HUES64 (cell line): ENCODE measurements around the gene MMP8.

ENCODE experiments used
- H3K27ac ChIP-seq: 2 replicates; pipeline ENCODE4 v1.7.0; 2013; ENCODE audit warnings: low read depth, low read length, inconsistent platforms
- H3K27me3 ChIP-seq: 2 replicates; pipeline ENCODE4 v1.6.1; 2013; ENCODE audit warnings: mild to moderate bottlenecking, low read length; ENCODE audit not compliant: insufficient read depth
- H3K36me3 ChIP-seq: 2 replicates; pipeline ENCODE4 v1.6.1; 2013; ENCODE audit warnings: mild to moderate bottlenecking, low read length; ENCODE audit not compliant: insufficient read depth
- H3K4me1 ChIP-seq: 2 replicates; pipeline ENCODE4 v1.6.1; 2013; ENCODE audit warnings: mild to moderate bottlenecking, low read length, moderate library complexity; ENCODE audit not compliant: insufficient read depth
- H3K4me3 ChIP-seq: 2 replicates; pipeline ENCODE4 v1.5.1; 2013; ENCODE audit warnings: mild to moderate bottlenecking, low read length, moderate library complexity
- H3K9ac ChIP-seq: 2 replicates; pipeline ENCODE4 v1.6.1; 2013; ENCODE audit warnings: mild to moderate bottlenecking, low read depth, low read length
- H3K9me3 ChIP-seq: 2 replicates; pipeline ENCODE4 v1.6.1; 2013; ENCODE audit warnings: low read depth, low read length; ENCODE audit not compliant: insufficient read depth
- WGBS: fragments of 150-250, 120-280 bp; methylation state at CpG from one replicate; pipeline ENCODE4 v1.1.7; 2013; ENCODE audit warnings: missing lambda C conversion rate; 5-methylcytosine and 5-hydroxymethylcytosine counted together

MMP8 gene

DNA sequence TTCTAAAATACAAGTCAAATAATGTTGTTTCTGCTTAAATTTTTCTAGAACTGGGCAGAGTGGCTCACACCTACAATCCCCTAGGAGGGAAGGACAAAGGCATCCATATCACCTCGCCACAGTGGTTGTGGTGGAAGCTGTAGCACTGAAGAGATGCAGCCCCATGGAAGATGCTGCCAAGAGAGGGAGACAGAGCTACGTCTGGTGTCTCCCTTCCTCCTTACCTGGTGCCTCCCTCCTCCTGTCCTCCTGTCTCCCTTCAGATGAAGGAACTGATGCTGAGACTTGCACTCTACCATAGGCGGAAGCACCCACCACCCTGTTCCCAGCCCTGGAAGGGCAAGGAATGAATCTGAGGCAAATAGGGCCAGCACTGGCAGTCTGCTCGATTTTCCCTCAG, 41.5 kb downstream of the MMP8 start:
- H3K36me3 ChIP-seq, result no peaks in the 10 kb centered on the region
- no peak overlapping the region for H3K9ac ChIP-seq
- H3K4me1 ChIP-seq, result peaks cover 17% of the 10 kb centered on the region
- no peak overlapping the region for H3K4me3 ChIP-seq
- no peak overlapping the region for H3K27ac ChIP-seq
- no peaks in the 10 kb centered on the region for H3K27me3 ChIP-seq
- no peaks in the 10 kb centered on the region for H3K9me3 ChIP-seq
- 85% methylated on average over 3 of the region's 4 CpGs for WGBS

DNA sequence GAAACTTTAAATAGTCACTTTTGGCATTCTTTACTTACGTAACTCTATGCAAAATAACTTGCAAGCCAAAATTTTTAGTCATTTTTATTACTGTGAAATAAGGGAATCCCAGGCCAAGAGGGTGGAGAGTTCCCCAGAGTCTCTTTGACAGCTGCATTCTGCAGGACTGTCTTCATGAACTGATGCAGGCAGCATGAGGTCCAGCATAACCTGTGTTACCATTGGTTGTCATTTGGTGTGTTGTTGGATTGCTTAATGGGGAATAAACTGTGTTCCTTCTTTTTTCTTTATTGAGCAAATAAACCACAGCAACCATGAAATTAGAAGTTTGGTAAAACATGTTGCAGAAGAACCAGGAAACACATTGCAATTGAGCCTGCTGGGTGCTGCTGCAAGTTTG, 43.8 kb downstream of the MMP8 start:
- Histone ChIP-seq H3K9me3 (no peaks in the 10 kb centered on the region), H3K4me1 (peaks cover 16% of the 10 kb centered on the region), H3K36me3 (no peaks in the 10 kb centered on the region), H3K27ac (no peak overlapping the region), H3K9ac (no peak overlapping the region), H3K4me3 (no peak overlapping the region), H3K27me3 (no peaks in the 10 kb centered on the region)
- WGBS, result 82% methylated on average over 1 of the region's 1 CpG

DNA sequence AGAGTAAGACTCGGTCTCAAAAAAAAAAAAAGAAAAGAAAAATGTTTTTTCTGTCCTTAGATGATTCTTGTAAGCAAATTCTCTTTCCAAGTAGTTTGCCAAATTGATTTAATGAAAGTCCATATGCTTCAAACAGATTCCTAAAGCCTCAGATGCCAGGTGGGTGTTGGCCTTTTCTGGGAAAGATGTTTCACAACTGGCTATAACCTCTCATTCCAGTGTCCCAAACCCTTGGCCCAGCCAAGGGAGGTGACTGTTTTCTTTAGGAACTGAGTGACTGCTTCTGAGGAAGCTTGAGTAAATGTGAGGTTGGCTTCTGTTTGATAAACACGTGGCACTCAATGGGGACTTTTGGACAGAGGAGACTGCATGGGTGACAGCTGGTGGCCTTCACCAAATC, 46.7 kb downstream of the MMP8 start:
- WGBS, result 87% methylated on average over 2 of the region's 2 CpGs

DNA sequence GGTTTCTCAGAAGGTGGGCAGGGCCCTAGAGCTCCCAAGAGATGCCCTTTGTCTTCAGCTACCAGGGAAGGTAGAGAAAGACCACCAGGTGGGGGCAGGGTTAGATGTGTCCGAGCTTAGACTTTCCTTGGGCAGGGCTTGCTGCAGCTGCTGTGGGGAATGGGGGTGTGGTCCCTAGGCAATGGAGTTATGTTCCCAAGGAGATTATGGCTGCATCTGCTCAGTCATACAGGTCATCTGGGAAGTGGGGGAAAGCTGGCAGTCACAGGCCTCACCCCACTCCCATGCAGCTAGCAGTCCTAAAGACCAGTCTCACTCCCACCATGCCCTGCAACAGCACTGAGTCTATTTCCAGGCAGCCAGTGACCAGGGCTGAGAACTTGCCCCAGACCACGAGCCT, 48.7 kb downstream of the MMP8 start:
- no peaks in the 10 kb centered on the region for H3K9me3 ChIP-seq
- WGBS, result 89% methylated on average over 2 of the region's 2 CpGs

More for the DNA sequence above, 46.7 kb downstream of the MMP8 start:
- Histone ChIP-seq H3K4me3 (no peak overlapping the region), H3K4me1 (peaks cover 8% of the 10 kb centered on the region; the same call in 1 of the 2 replicates), H3K9me3 (no peaks in the 10 kb centered on the region), H3K9ac (no peak overlapping the region), H3K27ac (no peak overlapping the region), H3K36me3 (no peaks in the 10 kb centered on the region), H3K27me3 (no peaks in the 10 kb centered on the region)

DNA sequence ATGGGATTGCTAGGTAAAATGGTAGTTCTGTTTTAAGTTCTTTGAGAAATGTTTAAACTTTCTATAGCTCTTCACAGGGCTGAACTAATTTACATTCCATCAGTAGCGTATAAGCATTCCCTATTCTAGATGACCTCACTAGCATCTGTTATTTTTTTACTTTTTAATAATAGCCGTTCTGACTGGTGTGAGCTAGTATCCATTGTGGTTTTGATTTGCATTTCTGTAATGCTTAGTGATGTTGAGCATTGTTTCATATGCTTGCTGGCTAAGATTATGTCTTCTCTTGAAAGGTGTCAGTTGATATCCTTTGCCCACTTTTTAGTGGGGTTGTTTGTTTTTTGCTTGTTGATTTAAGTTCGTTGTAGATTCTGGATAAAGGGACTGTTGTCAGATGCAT, 55.1 kb downstream of the MMP8 start:
- 0 out of 2 replicates have a peak, but pooled peaks cover 2% of the 10 kb centered on the region for H3K4me1 ChIP-seq
- no peak overlapping the region for H3K9ac ChIP-seq
- WGBS, result 93% methylated on average over 3 of the region's 3 CpGs
- no peak overlapping the region for H3K27ac ChIP-seq
- no peaks in the 10 kb centered on the region for H3K9me3 ChIP-seq
- no peaks in the 10 kb centered on the region for H3K36me3 ChIP-seq
- no peak overlapping the region for H3K4me3 ChIP-seq
- no peaks in the 10 kb centered on the region for H3K27me3 ChIP-seq

More for the DNA sequence above, 48.7 kb downstream of the MMP8 start:
- no peaks in the 10 kb centered on the region for H3K27me3 ChIP-seq
- no peak overlapping the region for H3K27ac ChIP-seq
- H3K36me3 ChIP-seq, result no peaks in the 10 kb centered on the region
- H3K9ac ChIP-seq, result no peak overlapping the region
- H3K4me1 ChIP-seq, result peaks cover 8% of the 10 kb centered on the region; the same call in 1 of the 2 replicates
- no peak overlapping the region for H3K4me3 ChIP-seq

DNA sequence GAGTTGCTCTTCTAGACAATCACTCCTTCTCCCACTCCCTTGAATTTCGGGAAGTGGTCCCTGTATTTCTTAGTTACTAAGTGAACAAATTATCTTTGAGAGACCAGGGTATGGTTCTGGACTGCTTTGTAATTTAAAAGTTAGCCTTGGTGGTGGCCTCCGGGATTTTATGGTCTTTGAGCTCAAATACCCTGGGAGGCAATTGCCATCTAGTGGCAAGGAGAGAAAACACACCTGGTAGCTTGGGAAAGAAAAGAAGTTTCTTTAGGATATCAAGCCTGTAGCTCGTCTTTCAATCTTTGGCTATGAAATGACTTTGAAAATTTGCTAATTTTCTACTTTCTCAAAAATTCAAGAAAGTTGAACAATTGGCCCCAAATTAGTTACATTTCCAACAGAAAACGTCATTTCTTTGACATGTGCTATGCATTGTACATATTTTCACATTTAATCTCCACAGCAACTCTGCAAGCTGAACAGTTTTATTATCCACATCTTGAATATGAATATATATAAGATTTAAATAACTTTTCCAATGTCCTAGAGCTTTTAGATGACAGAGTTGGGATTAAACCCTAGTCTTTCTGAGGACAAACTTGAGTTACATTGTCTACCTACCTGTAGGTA, 58.3 kb downstream of the MMP8 start:
- H3K27ac ChIP-seq, result no peak overlapping the region
- no peak overlapping the region for H3K4me3 ChIP-seq
- WGBS, result 20% methylated on average over 4 of the region's 4 CpGs
- H3K36me3 ChIP-seq, result no peaks in the 10 kb centered on the region
- no peak overlapping the region for H3K9ac ChIP-seq
- no peaks in the 10 kb centered on the region for H3K9me3 ChIP-seq
- 0 out of 2 replicates have a peak, but pooled peaks cover 2% of the 10 kb centered on the region for H3K4me1 ChIP-seq
- no peaks in the 10 kb centered on the region for H3K27me3 ChIP-seq

DNA sequence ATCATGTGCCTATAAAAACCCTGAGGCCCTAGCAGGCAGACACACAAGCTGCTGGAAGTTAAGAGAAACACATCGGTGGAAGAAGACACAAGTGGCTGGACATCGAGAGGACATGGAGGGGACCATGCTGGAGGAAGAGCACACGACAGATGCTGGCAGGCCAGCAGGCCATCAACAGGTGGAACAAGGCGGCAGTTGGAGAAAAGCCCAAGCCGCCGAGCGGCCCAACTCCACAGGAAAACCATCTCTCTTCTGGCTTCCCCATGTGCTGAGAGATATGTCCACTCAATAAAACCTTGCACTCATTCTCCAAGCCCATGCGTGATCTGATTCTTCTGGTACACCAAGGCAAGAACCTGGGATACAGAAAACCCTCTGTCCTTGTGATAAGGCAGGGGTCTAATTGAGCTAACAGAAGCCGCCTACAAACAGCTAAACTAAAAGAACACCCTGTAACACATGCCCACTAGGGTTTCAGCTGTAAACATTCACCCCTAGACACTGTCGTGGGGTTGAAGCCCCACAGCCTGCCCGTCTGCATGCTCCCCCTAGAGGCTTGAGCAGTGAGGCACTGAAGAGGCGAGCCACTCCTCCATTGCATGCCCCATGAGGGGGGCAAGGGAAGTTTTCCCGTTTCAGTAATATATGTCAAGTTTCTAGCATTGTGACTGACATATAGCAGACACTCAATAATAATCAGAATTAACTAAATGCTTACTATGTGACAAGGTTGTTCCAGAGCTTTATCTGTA, 60.6 kb downstream of the MMP8 start:
- no peak overlapping the region for H3K4me3 ChIP-seq
- no peaks in the 10 kb centered on the region for H3K36me3 ChIP-seq
- 85% methylated on average over 12 of the region's 13 CpGs for WGBS
- H3K4me1 ChIP-seq, result 0 out of 2 replicates have a peak, but pooled peaks cover 2% of the 10 kb centered on the region
- H3K27me3 ChIP-seq, result no peaks in the 10 kb centered on the region
- no peak overlapping the region for H3K27ac ChIP-seq
- H3K9ac ChIP-seq, result no peak overlapping the region
- H3K9me3 ChIP-seq, result no peaks in the 10 kb centered on the region

DNA sequence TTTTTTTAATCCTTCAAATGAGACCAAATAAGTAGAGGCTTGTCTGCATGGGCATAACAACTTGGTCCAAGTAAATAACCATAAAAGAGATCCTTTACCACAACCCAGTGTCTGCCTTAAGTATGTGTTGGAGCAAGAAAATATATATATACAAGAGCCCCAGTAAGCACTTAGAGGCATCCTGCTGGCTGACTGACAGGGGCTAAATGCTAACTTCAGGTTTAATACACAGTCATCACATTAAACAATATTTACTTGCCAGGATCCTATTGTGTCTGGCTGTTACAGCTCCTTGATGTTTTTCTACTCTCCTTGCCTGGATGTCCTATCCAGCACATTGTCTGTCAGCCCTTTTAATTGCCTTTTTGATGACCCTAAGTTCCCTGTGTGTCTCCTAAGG, 62.1 kb downstream of the MMP8 start:
- Histone ChIP-seq H3K9ac (no peak overlapping the region), H3K27me3 (no peaks in the 10 kb centered on the region), H3K4me3 (no peak overlapping the region), H3K36me3 (no peaks in the 10 kb centered on the region), H3K4me1 (0 out of 2 replicates have a peak, but pooled peaks cover 2% of the 10 kb centered on the region), H3K9me3 (no peaks in the 10 kb centered on the region), H3K27ac (no peak overlapping the region)
